Transverse colon (tissue), 4 donors: ENCODE results near the gene RAI14. TPM values are rescaled to one million over a fixed set of nuclear protein-coding genes. Genes with fewer than 3 reads are reported as not detected.
A peak's percentile ranks its signal among the peaks of the same experiment; 100 is the strongest.

Experiments
- DNase-seq: peaks from one replicate; pipeline ENCODE4 v3.0.0-alpha.2; 2019
- H3K27ac ChIP-seq, 4 donors: fragments of 200-600 bp; sonication (generic); 2 replicates each; pipeline ENCODE4 v1.5.1; 2016 to 2018; ENCODE audit warnings: inconsistent platforms in 4 of 4
- H3K27me3 ChIP-seq: fragments of 200-600 bp; sonication (generic); 2 replicates; pipeline ENCODE4 v1.5.1; 2017; ENCODE audit warnings: inconsistent platforms
- H3K36me3 ChIP-seq, 4 donors: fragments of 200-600 bp; sonication (generic); 2 replicates each; pipeline ENCODE4 v1.5.1; 2017 to 2019; ENCODE audit warnings: inconsistent platforms in 4 of 4
- H3K4me1 ChIP-seq, 4 donors: fragments of 200-600 bp; sonication (generic); 2 replicates each; pipeline ENCODE4 v1.5.1; 2017 to 2020; ENCODE audit warnings: inconsistent platforms in 4 of 4
- H3K4me3 ChIP-seq, 4 donors: fragments of 200-600 bp; sonication (generic); 1 replicate in 1 of 4; 2 replicates in 3 of 4; pipeline versions ENCODE4 v1.5.1 to v1.6.1; 2017 to 2019; ENCODE audit warnings: inconsistent platforms in 4 of 4
- H3K9me3 ChIP-seq, 2 donors: fragments of 200-600 bp; sonication (generic); 2 replicates each; pipeline ENCODE4 v1.5.1; 2017 to 2019; ENCODE audit warnings: inconsistent platforms in 2 of 2
- EP300 ChIP-seq: sonication (generic); formaldehyde crosslinking; IDR thresholded peaks from one replicate; pipeline ENCODE4 v1.6.1; 2017; ENCODE audit warnings: antibody characterized with exemption, low read depth
- POLR2A ChIP-seq: fragments of 450-650 bp; IDR thresholded peaks from one replicate; pipeline ENCODE4 v1.6.1; 2016; ENCODE audit warnings: antibody characterized with exemption, mild to moderate bottlenecking, moderate library complexity
- POLR2AphosphoS5 ChIP-seq, 3 donors: sonication (generic); formaldehyde crosslinking; IDR thresholded peaks; one replicate each; pipeline ENCODE4 v1.6.1; 2016; ENCODE audit warnings: antibody characterized with exemption in 3 of 3
- WGBS, 2 donors: methylation state at CpG; one replicate each; pipeline ENCODE4 v1.1.5; 2018; ENCODE audit warnings: low coverage in 1 of 2; 5-methylcytosine and 5-hydroxymethylcytosine counted together
- in situ Hi-C, 4 donors: fragments of 200-750 bp; cut with MboI; loops; one replicate each; pipeline versions ENCODE4 v1.15.0 to v1.15.1; 2017; ENCODE audit warnings: low sequenced_read_pairs in 3 of 4, low pct_ligation_motif_present in 1 of 4, low pct_unique_long_range_greater_than_20kb in 1 of 4
- intact Hi-C: fragments of 100-400 bp; cut with DNase I; formaldehyde crosslinking; loops from one replicate; pipeline ENCODE4 v1.15.1; 2023; ENCODE audit warnings: low total_unique reads
- total RNA-seq, 4 donors: library from RNA; depleted of rRNA; stranded (reverse); fragments of >200 nt; gene quantifications; one replicate each; pipeline ENCODE4 v1.1.0, GENCODE V29; 2016
- TF ChIP-seq, protein P1 (sequence below), 5 experiments: fragments of 200-600 bp in 3 of 5; fragments of 450-650 bp in 2 of 5; sonication (generic) in 3 of 5; IDR thresholded peaks; 1 replicate in 2 of 5; 2 replicates in 3 of 5; pipeline ENCODE4 v1.5.1; 2016 to 2017; ENCODE audit warnings: antibody characterized with exemption in 5 of 5, inconsistent platforms in 3 of 5, mild to moderate bottlenecking in 2 of 5, moderate library complexity in 1 of 5

The RAI14 gene
- total RNA-seq, 4 donors from 2014 or later: 13.9 to 18.3 (median 15.3) TPM

- DNase-seq: no peak
- intact Hi-C loops (no loop called here), in situ Hi-C loops (no loop called here)
- Histone ChIP-seq H3K9me3 (no peaks in the 10 kb centered on the region), H3K4me1 (peaks cover 0 to 27% (median 24%) of the 10 kb centered on the region in 4 donors), H3K4me3 (no peak overlapping the region), H3K27ac (no peak overlapping the region), H3K36me3 (no peaks in the 10 kb centered on the region), H3K27me3 (no peaks in the 10 kb centered on the region)
- no peak for TF ChIP-seq EP300
- no peak for TF ChIP-seq POLR2A
- TF ChIP-seq, protein P1, sequence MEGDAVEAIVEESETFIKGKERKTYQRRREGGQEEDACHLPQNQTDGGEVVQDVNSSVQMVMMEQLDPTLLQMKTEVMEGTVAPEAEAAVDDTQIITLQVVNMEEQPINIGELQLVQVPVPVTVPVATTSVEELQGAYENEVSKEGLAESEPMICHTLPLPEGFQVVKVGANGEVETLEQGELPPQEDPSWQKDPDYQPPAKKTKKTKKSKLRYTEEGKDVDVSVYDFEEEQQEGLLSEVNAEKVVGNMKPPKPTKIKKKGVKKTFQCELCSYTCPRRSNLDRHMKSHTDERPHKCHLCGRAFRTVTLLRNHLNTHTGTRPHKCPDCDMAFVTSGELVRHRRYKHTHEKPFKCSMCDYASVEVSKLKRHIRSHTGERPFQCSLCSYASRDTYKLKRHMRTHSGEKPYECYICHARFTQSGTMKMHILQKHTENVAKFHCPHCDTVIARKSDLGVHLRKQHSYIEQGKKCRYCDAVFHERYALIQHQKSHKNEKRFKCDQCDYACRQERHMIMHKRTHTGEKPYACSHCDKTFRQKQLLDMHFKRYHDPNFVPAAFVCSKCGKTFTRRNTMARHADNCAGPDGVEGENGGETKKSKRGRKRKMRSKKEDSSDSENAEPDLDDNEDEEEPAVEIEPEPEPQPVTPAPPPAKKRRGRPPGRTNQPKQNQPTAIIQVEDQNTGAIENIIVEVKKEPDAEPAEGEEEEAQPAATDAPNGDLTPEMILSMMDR (IDR thresholded peaks at IDR 0.05): no peak
- TF ChIP-seq POLR2AphosphoS5 (IDR thresholded peaks at IDR 0.05): no peak
- WGBS, 2 donors: 83 to 95% methylated on average over 3 of the region's 3 CpGs
These were observed 41.4 kb downstream of the RAI14 start for GRCh38 chr5:34697308-34698108.

DNA sequence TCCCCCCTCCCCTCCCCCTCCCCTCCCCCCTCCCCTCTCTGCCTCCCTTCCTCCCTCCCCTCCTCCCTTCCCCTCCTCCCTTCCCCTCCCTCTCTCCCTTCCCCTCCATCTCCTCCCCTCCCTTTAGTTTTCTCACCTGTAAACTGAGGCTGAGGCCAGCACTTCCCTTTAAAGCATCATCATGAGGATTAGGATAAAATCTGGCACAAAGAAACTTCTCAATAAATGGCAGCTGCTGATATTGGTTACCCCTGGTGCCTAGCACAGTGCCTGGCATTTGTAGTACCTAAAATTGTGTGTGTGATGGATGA is 41.9 kb downstream of the RAI14 start:
- Histone ChIP-seq H3K4me3 (no peak overlapping the region), H3K36me3 (no peaks in the 10 kb centered on the region), H3K4me1 (peaks cover 0 to 27% (median 22%) of the 10 kb centered on the region in 4 donors), H3K27me3 (no peaks in the 10 kb centered on the region), H3K27ac (no peak overlapping the region), H3K9me3 (no peaks in the 10 kb centered on the region)
- in situ Hi-C loops (no loop called here), intact Hi-C loops (no loop called here)
- no peak for DNase-seq
- TF ChIP-seq, protein P1 (IDR thresholded peaks at IDR 0.05): no peak
- TF ChIP-seq POLR2AphosphoS5 (IDR thresholded peaks at IDR 0.05) (no peak), POLR2A (no peak), EP300 (no peak)

GRCh38 chr5:34698754-34699153 is 42.6 kb downstream of the RAI14 start:
- H3K4me3 ChIP-seq: no peak overlapping the region
- DNase-seq: no peak
- no peak overlapping the region for H3K27ac ChIP-seq
- intact Hi-C loops: no loop called here
- no peaks in the 10 kb centered on the region for H3K36me3 ChIP-seq
- no peaks in the 10 kb centered on the region for H3K9me3 ChIP-seq
- 78 to 89% methylated on average over 4 to 6 of the region's 6 CpGs for WGBS, 2 donors
- peaks cover 0 to 27% (median 22%) of the 10 kb centered on the region in 4 donors for H3K4me1 ChIP-seq
- in situ Hi-C loops: no loop called here
- no peaks in the 10 kb centered on the region for H3K27me3 ChIP-seq
- TF ChIP-seq POLR2A (no peak), POLR2AphosphoS5 (IDR thresholded peaks at IDR 0.05) (no peak), EP300 (no peak)
- TF ChIP-seq, protein P1 (IDR thresholded peaks at IDR 0.05): no peak

DNA sequence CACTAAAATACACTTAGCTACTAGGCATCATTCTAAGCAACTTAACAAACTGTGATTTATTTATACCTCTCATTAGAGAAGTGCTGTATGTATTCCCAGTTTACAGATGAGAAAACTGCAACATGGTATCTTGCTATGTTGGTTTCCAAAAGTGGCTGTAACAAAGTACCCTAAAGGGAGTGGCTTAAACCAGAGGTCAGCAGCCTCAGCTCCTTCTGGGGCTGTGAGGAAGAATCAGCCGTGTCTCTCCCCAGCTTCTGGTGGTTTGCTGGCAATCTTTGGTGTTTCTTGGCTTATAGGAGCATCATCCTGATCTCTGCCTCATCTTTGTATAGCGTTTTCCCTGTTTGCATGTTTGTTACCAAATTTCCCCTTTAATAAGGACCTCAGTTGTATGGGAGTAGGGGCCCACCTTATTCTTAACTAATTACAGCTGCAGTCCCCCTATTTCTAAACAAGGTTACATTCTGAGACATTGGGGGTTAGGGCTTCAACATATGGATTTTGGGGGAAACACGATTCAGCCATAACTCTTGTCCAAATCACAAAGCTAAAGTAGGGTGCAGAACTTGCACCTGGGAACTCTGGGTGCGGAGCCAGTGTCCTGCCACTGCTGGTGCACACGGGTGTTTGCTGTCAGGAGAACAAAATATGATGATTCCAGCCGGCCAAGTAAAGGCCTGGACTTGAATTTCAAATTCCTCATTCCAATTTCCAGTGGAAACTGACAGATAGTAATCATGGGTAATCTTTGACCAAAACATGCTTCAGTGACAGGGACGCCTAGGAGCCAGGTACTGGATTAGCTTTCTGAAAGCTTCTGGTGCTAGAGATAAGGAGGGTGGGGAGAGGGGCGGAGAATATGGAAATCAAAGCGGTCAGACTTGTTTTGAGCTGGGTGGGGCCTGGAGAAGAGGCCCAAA is 43.3 kb downstream of the RAI14 start:
- DNase-seq: peak; percentile 56
- no peaks in the 10 kb centered on the region for H3K27me3 ChIP-seq
- intact Hi-C loops: no loop called here
- no peak overlapping the region for H3K4me3 ChIP-seq
- TF ChIP-seq POLR2A: no peak
- TF ChIP-seq EP300: no peak
- TF ChIP-seq POLR2AphosphoS5 (IDR thresholded peaks at IDR 0.05): no peak
- TF ChIP-seq, protein P1 (IDR thresholded peaks at IDR 0.05): no peak
- WGBS, 2 donors: 49 to 52% methylated on average over 5 to 9 of the region's 9 CpGs
- H3K4me1 ChIP-seq: peaks cover 0 to 27% (median 22%) of the 10 kb centered on the region in 4 donors
- H3K36me3 ChIP-seq: no peaks in the 10 kb centered on the region
- no peak overlapping the region for H3K27ac ChIP-seq
- in situ Hi-C loops: no loop called here
- no peaks in the 10 kb centered on the region for H3K9me3 ChIP-seq
